Ovary (tissue), 9 donors: ENCODE results near the gene PHKA2. TPM values are rescaled to one million over a fixed set of nuclear protein-coding genes. Genes with fewer than 3 reads are reported as not detected.

ENCODE experiments used
- DNase-seq, 5 donors: peaks; one replicate each; pipeline ENCODE4 v3.0.0-alpha.2; 2019 to 2020
- H3K27ac ChIP-seq, 2 donors: fragments of 200-600 bp; one replicate each; pipeline versions ENCODE4 v1.5.1 to v1.8.0; 2019 to 2022
- H3K27me3 ChIP-seq: fragments of 200-600 bp; one replicate; pipeline ENCODE4 v1.8.0; 2022
- H3K36me3 ChIP-seq: fragments of 200-600 bp; sonication (generic); one replicate; pipeline ENCODE4 v1.5.1; 2019
- H3K4me1 ChIP-seq: one replicate; pipeline ENCODE4 v1.8.1; 2013; ENCODE audit warnings: mild to moderate bottlenecking, moderate library complexity; ENCODE audit not compliant: insufficient read depth
- H3K4me3 ChIP-seq: fragments of 200-600 bp; sonication (generic); one replicate; pipeline ENCODE4 v1.5.1; 2017
- H3K9me3 ChIP-seq, 2 donors: fragments of 200-600 bp in 1 of 2; sonication (generic) in 1 of 2; one replicate each; pipeline versions ENCODE4 v1.5.1 to v1.8.1; 2013 to 2019; ENCODE audit warnings: mild to moderate bottlenecking in 1 of 2, moderate library complexity in 1 of 2
- EP300 ChIP-seq: sonication (generic); formaldehyde crosslinking; IDR thresholded peaks from one replicate; pipeline ENCODE4 v1.6.1; 2017; ENCODE audit warnings: antibody characterized with exemption
- POLR2A ChIP-seq: fragments of 450-650 bp; IDR thresholded peaks from one replicate; pipeline ENCODE4 v1.6.1; 2017; ENCODE audit warnings: antibody characterized with exemption, mild to moderate bottlenecking, moderate library complexity
- WGBS, 3 donors: extraction: QIAGEN DNeasy Blood & Tissue Kit in 1 of 3; methylation state at CpG; one replicate each; pipeline versions ENCODE4 v1.1.5 to v1.1.7; 2013 to 2017; 5-methylcytosine and 5-hydroxymethylcytosine counted together
- intact Hi-C, 4 donors: fragments of 100-400 bp; cut with DNase I; formaldehyde crosslinking; loops; one replicate each; pipeline versions ENCODE4 v1.11.0 to v1.15.1; 2022 to 2023
- polyA plus RNA-seq, 2 donors: library from polyadenylated mRNA; stranded (reverse); fragments of 200-250 nt in 1 of 2; fragments of 350-450 nt in 1 of 2; fragmentation: Illumina TruSeq in 1 of 2; extraction: RNeasy Lipid Tissue Mini Kit (QIAGEN cat#74804) in 1 of 2; gene quantifications; one replicate each; pipeline ENCODE4 v1.2.3, GENCODE V29; 2013 to 2014
- total RNA-seq, 7 donors: library from RNA; depleted of rRNA in 2 of 7; stranded (reverse); fragments of >200 nt in 2 of 7; fragmentation: NEBNext Ultra II Directional in 3 of 7; extraction: Animal tissue kit (Norgen Biotek cat#: 25700) in 3 of 7; gene quantifications; one replicate each; pipeline versions ENCODE4 v1.1.0 to v1.2.4, GENCODE V29; 2016 to 2023
- TF ChIP-seq, protein P1 (sequence below), 3 donors: fragments of 450-650 bp in 2 of 3; fragments of 200-600 bp in 1 of 3; IDR thresholded peaks; one replicate each; pipeline versions ENCODE4 v1.5.1 to v1.8.0; 2016 to 2022; ENCODE audit warnings: antibody characterized with exemption in 3 of 3, mild to moderate bottlenecking in 1 of 3
- donor health status: DM: no; HTN: no; CAD: no; lungs with moderate emphysema.
- donor health status: DM: no; HTN: no; CAD: no.
- donor health status: Bipolar disorder and iron deficiency.
- donor health status: DM: yes; HTN: yes; CAD: no.
- donor health status: DM: no; HTN: no; CAD: no.
- donor health status: DM: yes; HTN: yes; CAD: no.

The PHKA2 gene
- total and polyA plus RNA-seq, 9 donors: 19.4 to 43.5 (median 32.9) TPM

DNA sequence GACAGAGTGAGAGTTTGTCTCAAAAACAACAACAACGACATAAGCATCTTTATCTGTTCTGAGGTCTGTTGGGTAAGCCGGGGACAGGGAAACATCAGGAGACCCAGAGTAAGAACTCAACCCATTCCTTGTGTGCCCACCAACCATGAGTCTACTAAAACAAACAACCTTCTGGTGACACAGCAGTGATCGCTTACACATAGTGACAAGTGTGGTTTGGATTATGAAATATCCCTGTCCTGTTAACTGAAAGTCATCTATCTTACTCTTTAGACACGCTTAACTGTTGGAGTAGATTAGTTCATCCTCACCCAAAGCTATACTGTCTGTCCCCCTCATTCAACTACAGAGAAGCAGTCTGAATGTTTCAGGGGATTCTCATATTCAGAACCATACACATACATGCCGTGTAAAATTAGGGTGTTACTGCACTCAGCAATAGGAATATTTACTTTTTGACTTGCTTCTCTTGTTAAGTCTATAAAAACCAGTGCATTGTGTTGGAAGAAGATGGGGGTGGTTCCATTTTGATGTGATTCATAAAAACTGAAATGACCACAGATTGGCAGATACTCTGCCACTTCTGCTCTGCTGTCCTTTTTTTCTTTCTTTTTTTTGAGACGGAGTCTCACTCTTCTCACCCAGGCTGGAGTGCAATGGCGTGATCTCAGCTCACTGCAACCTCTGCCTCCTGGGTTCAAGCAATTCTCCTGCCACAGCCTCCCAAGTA lies 27.4 kb downstream of the PHKA2 start:
- WGBS, 3 donors: 88 to 90% (median 88%) methylated on average over 7 of the region's 7 CpGs
- Histone ChIP-seq H3K27me3 (no peaks in the 10 kb centered on the region), H3K36me3 (no peaks in the 10 kb centered on the region), H3K4me3 (no peak overlapping the region), H3K9me3 (no peaks in the 10 kb centered on the region), H3K27ac (no peak overlapping the region), H3K4me1 (no peaks in the 10 kb centered on the region)
- intact Hi-C loops: no loop called here
- TF ChIP-seq EP300 (no peak), POLR2A (no peak)
- TF ChIP-seq, protein P1, sequence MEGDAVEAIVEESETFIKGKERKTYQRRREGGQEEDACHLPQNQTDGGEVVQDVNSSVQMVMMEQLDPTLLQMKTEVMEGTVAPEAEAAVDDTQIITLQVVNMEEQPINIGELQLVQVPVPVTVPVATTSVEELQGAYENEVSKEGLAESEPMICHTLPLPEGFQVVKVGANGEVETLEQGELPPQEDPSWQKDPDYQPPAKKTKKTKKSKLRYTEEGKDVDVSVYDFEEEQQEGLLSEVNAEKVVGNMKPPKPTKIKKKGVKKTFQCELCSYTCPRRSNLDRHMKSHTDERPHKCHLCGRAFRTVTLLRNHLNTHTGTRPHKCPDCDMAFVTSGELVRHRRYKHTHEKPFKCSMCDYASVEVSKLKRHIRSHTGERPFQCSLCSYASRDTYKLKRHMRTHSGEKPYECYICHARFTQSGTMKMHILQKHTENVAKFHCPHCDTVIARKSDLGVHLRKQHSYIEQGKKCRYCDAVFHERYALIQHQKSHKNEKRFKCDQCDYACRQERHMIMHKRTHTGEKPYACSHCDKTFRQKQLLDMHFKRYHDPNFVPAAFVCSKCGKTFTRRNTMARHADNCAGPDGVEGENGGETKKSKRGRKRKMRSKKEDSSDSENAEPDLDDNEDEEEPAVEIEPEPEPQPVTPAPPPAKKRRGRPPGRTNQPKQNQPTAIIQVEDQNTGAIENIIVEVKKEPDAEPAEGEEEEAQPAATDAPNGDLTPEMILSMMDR (IDR thresholded peaks at IDR 0.05): no peak
- DNase-seq: no peak

DNA sequence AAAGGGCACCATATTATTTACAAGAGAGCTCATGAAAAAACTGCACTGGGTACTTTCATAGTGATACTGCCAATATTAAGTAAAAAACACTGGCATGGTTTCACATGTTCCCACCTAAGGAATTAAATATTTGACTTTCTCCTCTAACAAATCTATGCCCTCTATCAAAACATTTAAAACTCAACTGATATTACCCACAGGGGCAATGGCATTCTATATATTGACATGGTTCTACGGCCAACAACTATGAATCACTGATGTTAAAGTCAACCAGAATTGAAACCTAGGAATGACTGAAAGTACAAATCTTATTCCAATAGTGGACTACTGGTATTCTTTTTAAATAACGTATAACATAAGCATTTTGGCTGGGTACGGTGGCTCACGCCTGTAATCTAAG lies 28.2 kb downstream of the PHKA2 start:
- WGBS, 3 donors: 88 to 92% (median 91%) methylated on average over 4 of the region's 4 CpGs
- no peak for TF ChIP-seq POLR2A
- TF ChIP-seq, protein P1 (IDR thresholded peaks at IDR 0.05): no peak
- TF ChIP-seq EP300: no peak
- Histone ChIP-seq H3K27me3 (no peaks in the 10 kb centered on the region), H3K9me3 (no peaks in the 10 kb centered on the region), H3K4me3 (no peak overlapping the region), H3K27ac (no peak overlapping the region), H3K4me1 (no peaks in the 10 kb centered on the region), H3K36me3 (no peaks in the 10 kb centered on the region)
- DNase-seq: no peak
- intact Hi-C loops: no loop called here

DNA sequence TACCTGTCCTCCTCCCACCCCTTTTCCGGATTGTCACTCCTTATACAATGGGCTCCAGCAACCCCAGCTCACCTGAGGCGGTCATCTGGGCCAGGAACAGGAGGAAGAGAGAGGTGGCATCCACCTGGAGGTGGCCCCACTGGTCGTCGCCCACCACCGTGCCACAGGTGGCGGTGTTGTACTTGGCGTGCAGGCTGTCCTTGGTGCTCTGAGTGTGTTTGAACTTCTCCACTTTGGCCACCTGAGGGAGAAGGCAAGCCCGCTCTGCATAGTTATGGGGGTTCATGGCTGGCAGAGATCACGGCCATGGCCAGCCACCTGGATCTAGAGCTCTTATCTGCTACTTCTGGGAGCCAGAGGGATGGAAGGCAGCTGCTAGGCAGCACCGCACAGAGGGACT lies 32.9 kb downstream of the PHKA2 start:
- no peak overlapping the region for H3K27ac ChIP-seq
- H3K9me3 ChIP-seq: no peaks in the 10 kb centered on the region
- DNase-seq: no peak
- WGBS, 3 donors: 81 to 85% (median 82%) methylated on average over 10 of the region's 10 CpGs
- no peaks in the 10 kb centered on the region for H3K27me3 ChIP-seq
- no peak overlapping the region for H3K4me3 ChIP-seq
- no peaks in the 10 kb centered on the region for H3K36me3 ChIP-seq
- no peak for TF ChIP-seq POLR2A
- TF ChIP-seq EP300: no peak
- TF ChIP-seq, protein P1 (IDR thresholded peaks at IDR 0.05): no peak
- intact Hi-C loops: no loop called here
- no peaks in the 10 kb centered on the region for H3K4me1 ChIP-seq

DNA sequence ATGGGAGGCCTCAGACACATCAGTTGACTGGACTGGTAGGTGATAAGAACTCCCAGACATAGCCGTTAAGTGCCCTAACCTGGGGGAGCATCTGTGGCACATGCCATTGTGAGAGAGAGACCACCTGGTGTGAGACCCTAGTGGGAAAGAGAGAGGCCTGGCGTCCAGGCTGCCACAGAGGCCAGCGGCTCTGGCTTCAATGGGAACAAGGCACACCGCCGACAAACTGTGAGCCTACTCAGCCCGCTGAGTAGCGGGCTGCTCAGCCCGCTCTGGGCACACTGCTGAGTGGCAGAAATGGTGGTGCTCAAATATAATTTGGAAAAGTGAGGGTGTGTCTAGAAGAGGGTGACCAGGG lies 34.0 kb downstream of the PHKA2 start:
- DNase-seq: no peak
- H3K4me1 ChIP-seq: no peaks in the 10 kb centered on the region
- 73 to 81% (median 77%) methylated on average over 8 of the region's 8 CpGs for WGBS, 3 donors
- H3K9me3 ChIP-seq: no peaks in the 10 kb centered on the region
- H3K36me3 ChIP-seq: no peaks in the 10 kb centered on the region
- H3K4me3 ChIP-seq: no peak overlapping the region
- no peak overlapping the region for H3K27ac ChIP-seq
- intact Hi-C loops: no loop called here
- no peaks in the 10 kb centered on the region for H3K27me3 ChIP-seq
- no peak for TF ChIP-seq POLR2A
- no peak for TF ChIP-seq EP300
- TF ChIP-seq, protein P1 (IDR thresholded peaks at IDR 0.05): no peak
